Brain pericyte (primary cell): Measurements from ENCODE around the gene SAV1.

Source experiments
- DNase-seq: peaks from one replicate; pipeline ENCODE4 v3.0.0-alpha.2; 2012; ENCODE audit warnings: low read depth, low spot score

The SAV1 gene

GRCh38 chr14:50608302-50608851, 59.7 kb downstream of the SAV1 start:
- no peak for DNase-seq

- no peak for DNase-seq
Observed at GRCh38 chr14:50607761-50608160, 60.3 kb downstream of the SAV1 start.

GRCh38 chr14:50607181-50607580, 60.9 kb downstream of the SAV1 start:
- no peak for DNase-seq

- no peak for DNase-seq
Observed at GRCh38 chr14:50606468-50606867, 61.6 kb downstream of the SAV1 start.

DNA sequence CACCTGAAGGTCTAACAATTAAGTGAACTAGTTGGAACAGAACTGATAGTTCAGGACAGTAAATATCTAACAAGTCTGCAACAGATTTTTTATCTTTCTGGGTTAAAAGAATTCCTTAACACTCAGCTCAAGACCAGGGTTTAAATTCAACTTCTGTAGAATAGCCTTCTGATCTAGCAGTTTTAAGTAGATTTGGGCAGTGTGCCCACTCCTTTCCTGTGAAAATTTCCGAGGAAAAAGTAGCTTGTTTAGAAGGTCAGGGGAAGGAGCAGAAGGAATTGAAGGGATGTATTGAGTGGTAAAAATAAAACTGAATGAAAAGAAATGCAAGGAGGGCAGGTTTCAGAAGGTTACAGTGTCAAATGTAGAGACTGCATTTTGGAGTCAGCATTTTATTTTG, 62.3 kb downstream of the SAV1 start:
- no peak for DNase-seq

DNA sequence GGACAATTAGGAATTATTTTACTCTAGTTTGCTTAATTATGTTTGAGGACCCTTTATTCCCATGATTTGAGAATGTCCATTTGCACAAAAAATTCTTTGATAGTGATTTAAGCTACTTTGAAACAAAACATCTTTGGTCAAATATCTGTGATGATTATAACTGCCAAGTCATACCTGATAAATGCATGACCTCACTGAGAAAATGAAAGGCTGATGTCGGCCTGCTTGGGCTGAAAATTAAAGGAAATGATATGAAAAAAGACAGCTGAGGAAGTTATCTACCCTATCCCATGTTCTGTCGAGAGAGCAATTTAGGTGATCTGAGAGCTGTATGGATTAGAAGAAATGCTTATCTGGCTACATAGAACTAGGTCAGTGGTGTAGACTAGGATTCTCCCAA, 64.5 kb downstream of the SAV1 start:
- DNase-seq, result no peak

GRCh38 chr14:50602035-50602434, 66.1 kb downstream of the SAV1 start:
- DNase-seq, result no peak

GRCh38 chr14:50601394-50601793, 66.7 kb downstream of the SAV1 start:
- no peak for DNase-seq

DNA sequence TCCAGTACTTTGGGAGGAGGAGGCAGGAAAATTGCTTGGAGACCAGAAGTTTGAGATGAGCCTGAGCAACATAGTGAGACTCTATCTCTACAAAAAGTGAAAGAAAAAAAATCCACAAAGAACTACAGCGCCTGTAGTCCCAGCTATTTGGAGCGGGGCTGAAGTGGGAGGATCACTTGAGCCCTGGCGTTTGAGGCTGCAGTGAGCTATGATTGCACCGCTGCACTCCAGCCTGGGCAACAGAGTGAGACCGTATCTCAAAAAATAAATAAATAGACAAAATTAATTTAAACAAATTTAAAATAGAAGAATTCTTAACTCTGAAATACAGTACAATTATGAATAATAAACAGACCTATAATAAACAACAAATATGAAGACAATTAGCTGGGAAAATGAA, 67.3 kb downstream of the SAV1 start:
- DNase-seq, result no peak

- no peak for DNase-seq
Observed at GRCh38 chr14:50599700-50600444, 68.2 kb downstream of the SAV1 start.

GRCh38 chr14:50598765-50599164, 69.3 kb downstream of the SAV1 start:
- no peak for DNase-seq

- no peak for DNase-seq
Observed at GRCh38 chr14:50594577-50595316, 73.4 kb downstream of the SAV1 start.

DNA sequence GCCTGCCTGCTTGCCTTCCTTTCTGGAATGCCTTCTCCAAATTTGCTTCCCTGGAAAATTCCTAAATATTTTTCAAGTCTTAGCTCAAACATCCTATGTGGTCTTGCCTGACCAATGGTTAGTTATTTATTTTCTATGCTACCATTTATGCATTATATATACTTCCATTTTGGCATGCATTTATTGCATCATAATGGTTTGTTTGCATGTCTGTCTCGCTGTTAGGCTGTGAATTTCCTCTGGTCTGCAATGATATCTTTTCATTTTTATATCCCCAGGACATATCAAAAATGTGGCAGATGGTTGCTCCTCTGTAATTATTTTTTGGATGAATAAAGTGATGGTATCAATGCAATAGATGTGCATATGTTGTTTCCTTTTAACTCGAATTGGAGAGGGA, 77.6 kb downstream of the SAV1 start:
- no peak for DNase-seq
